Measurements from ENCODE around the gene LHCGR.

GRCh38 chr2:48673581-48673980 is 81.9 kb downstream of the LHCGR start:
- TF ChIP-seq CBX5 (CRISPR knock-in tag; IDR thresholded peaks at IDR 0.05; ENCODE audit: borderline replicate concordance), result no peak
- no peak for TF ChIP-seq ZMYM2 (CRISPR knock-in tag; IDR thresholded peaks at IDR 0.05)
- TF ChIP-seq JUNB (CRISPR knock-in tag; IDR thresholded peaks at IDR 0.05; ENCODE audit: borderline replicate concordance), result no peak
- TF ChIP-seq HOMEZ (CRISPR knock-in tag; IDR thresholded peaks at IDR 0.05; ENCODE audit: low read depth), result no peak
- no peak for TF ChIP-seq ZNF3 (CRISPR knock-in tag; IDR thresholded peaks at IDR 0.05)
- no peak for TF ChIP-seq SIN3A (IDR thresholded peaks at IDR 0.05; ENCODE audit: borderline replicate concordance, low read depth, low read length)

All from HepG2 (cell line).